ENCODE data around the gene CDH13.

DNA sequence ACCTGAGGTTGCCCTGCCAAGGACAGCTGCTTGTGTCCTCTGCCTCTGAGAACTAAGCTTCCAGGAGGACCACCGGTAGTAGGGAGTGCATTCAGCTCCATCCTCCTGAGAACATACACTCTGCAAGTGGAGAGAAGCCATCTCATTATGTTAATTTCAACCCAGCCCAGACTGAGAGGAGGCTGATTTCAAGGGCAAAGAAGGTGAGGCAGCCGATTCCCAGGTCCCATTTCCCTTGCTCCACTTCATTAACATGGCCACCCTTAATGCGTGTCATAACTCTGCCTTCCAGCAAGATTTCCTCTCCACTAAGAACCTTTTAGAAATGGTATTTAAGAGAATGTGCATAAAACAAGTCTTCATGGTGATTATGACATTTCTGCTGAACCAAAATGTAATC, 72.5 kb downstream of the CDH13 start:
- TF ChIP-seq ZNF76 (tag by site-specific recombination; IDR thresholded peaks at IDR 0.05; ENCODE audit: borderline replicate concordance, low read depth) (no peak), ZNF350 (tag by site-specific recombination; IDR thresholded peaks at IDR 0.05) (no peak), ZNF776 (tag by site-specific recombination; IDR thresholded peaks at IDR 0.05; ENCODE audit: borderline replicate concordance) (no peak), MZF1 (tag by site-specific recombination; IDR thresholded peaks at IDR 0.05; ENCODE audit: borderline replicate concordance) (no peak), ZNF274 (IDR thresholded peaks at IDR 0.05; ENCODE audit: low read length) (no peak), ZNF274 (tag by site-specific recombination; IDR thresholded peaks at IDR 0.05; ENCODE audit: borderline replicate concordance) (no peak), ZNF510 (tag by site-specific recombination; IDR thresholded peaks at IDR 0.05; ENCODE audit: insufficient replicate concordance) (no peak), REPIN1 (tag by site-specific recombination; IDR thresholded peaks at IDR 0.05; ENCODE audit: low read depth) (no peak), ZBTB8A (tag by site-specific recombination; IDR thresholded peaks at IDR 0.05) (no peak)
- TF ChIP-seq, protein P1, sequence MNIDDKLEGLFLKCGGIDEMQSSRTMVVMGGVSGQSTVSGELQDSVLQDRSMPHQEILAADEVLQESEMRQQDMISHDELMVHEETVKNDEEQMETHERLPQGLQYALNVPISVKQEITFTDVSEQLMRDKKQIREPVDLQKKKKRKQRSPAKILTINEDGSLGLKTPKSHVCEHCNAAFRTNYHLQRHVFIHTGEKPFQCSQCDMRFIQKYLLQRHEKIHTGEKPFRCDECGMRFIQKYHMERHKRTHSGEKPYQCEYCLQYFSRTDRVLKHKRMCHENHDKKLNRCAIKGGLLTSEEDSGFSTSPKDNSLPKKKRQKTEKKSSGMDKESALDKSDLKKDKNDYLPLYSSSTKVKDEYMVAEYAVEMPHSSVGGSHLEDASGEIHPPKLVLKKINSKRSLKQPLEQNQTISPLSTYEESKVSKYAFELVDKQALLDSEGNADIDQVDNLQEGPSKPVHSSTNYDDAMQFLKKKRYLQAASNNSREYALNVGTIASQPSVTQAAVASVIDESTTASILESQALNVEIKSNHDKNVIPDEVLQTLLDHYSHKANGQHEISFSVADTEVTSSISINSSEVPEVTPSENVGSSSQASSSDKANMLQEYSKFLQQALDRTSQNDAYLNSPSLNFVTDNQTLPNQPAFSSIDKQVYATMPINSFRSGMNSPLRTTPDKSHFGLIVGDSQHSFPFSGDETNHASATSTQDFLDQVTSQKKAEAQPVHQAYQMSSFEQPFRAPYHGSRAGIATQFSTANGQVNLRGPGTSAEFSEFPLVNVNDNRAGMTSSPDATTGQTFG (tag by site-specific recombination; IDR thresholded peaks at IDR 0.05; ENCODE audit: borderline replicate concordance): no peak
- TF ChIP-seq, protein P2, sequence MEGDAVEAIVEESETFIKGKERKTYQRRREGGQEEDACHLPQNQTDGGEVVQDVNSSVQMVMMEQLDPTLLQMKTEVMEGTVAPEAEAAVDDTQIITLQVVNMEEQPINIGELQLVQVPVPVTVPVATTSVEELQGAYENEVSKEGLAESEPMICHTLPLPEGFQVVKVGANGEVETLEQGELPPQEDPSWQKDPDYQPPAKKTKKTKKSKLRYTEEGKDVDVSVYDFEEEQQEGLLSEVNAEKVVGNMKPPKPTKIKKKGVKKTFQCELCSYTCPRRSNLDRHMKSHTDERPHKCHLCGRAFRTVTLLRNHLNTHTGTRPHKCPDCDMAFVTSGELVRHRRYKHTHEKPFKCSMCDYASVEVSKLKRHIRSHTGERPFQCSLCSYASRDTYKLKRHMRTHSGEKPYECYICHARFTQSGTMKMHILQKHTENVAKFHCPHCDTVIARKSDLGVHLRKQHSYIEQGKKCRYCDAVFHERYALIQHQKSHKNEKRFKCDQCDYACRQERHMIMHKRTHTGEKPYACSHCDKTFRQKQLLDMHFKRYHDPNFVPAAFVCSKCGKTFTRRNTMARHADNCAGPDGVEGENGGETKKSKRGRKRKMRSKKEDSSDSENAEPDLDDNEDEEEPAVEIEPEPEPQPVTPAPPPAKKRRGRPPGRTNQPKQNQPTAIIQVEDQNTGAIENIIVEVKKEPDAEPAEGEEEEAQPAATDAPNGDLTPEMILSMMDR (tag by site-specific recombination; IDR thresholded peaks at IDR 0.05): no peak

Measured in HEK293 (cell line).